K562 (cell line): ENCODE measurements around the gene AMDHD1. TPM values are rescaled to one million over a fixed set of nuclear protein-coding genes. Genes with fewer than 3 reads are reported as not detected.
A peak's percentile ranks its signal among the peaks of the same experiment; 100 is the strongest.

Experiments
- ATAC-seq: fragments of 200-7000 bp; cut with Tn5 transposase; 3 replicates; pipeline ENCODE4 v1.9.1; 2020; ENCODE audit warnings: moderate library complexity
- BruUV-seq: library from RNA; stranded (reverse); fragments of 400-500 nt; replicated peaks from 2 replicates; lab custom pipeline; 2021; lab: Mats Ljungman, UMichigan
- CTCF ChIA-PET: fragments of 300-600 bp; formaldehyde crosslinking; extraction: SDS; loops from one replicate; lab custom pipeline; 2021; ENCODE audit warnings: low intra/inter-chr PET ratio; lab: Yijun Ruan, JAX
- POLR2A ChIA-PET: fragments of 300-600, 350-650 bp; sonication (Branson Sonifier 250); formaldehyde crosslinking; extraction: SDS; loops from one replicate; lab custom pipeline; 2021; ENCODE audit warnings: antibody characterized with exemption, inconsistent platforms; lab: Yijun Ruan, JAX
- DNase-seq, 4 experiments: peaks; one replicate each; pipeline versions ENCODE4 v3.0.0 to v3.0.0-alpha.2; 2011 to 2018; ENCODE audit warnings: low spot score in 3 of 4, mixed read lengths in 3 of 4; ENCODE audit errors: extremely low read depth in 1 of 4
- FAIRE-seq: peaks from 2 replicates; lab custom pipeline; 2011; peaks lifted over from hg19 to GRCh38; lab: Jason Lieb, UNC
- H2AFZ ChIP-seq: 2 replicates; pipeline ENCODE4 v1.6.0; 2011; ENCODE audit warnings: low read depth, low read length, control low read depth, inconsistent platforms
- H3K27ac ChIP-seq: fragments of 200-600 bp; 3 replicates; pipeline ENCODE4 v1.8.0; 2011; ENCODE audit warnings: low read depth, mild to moderate bottlenecking, control low read depth, inconsistent platforms, low read length, moderate library complexity, mixed read lengths; ENCODE audit errors: extremely low read depth
- H3K27me3 ChIP-seq, 2 experiments: fragments of 300-600 bp in 1 of 2; 2 replicates in 1 of 2; 3 replicates in 1 of 2; pipeline versions ENCODE4 v1.6.0 to v1.8.0; 2011; ENCODE audit warnings: inconsistent platforms in 2 of 2, low read length in 2 of 2, mild to moderate bottlenecking in 1 of 2, mixed read lengths in 1 of 2, moderate library complexity in 1 of 2; ENCODE audit not compliant: control insufficient read depth in 2 of 2, insufficient read depth in 2 of 2
- H3K36me3 ChIP-seq: fragments of 300-600 bp; 3 replicates; pipeline ENCODE4 v1.8.0; 2011; ENCODE audit warnings: mild to moderate bottlenecking, low read length, inconsistent platforms; ENCODE audit not compliant: control insufficient read depth, insufficient read depth
- H3K4me1 ChIP-seq, 2 experiments: fragments of 200-600 bp in 1 of 2; replicated peaks in 1 of 2; 2 replicates in 1 of 2; 3 replicates in 1 of 2; pipeline versions ENCODE4 v1.5.1 to v1.8.0; 2011; ENCODE audit warnings: inconsistent platforms in 2 of 2, low read length in 2 of 2, mild to moderate bottlenecking in 1 of 2, mixed read lengths in 1 of 2, moderate library complexity in 1 of 2; ENCODE audit not compliant: control insufficient read depth in 2 of 2, insufficient read depth in 2 of 2
- H3K4me2 ChIP-seq: 2 replicates; pipeline ENCODE4 v1.6.1; 2011; ENCODE audit warnings: low read length, control low read depth, inconsistent platforms, mixed read lengths; ENCODE audit not compliant: insufficient read depth
- H3K4me3 ChIP-seq: fragments of 200-600 bp; sonication (generic), shearing (Covaris generic); 2 replicates; pipeline ENCODE4 v1.5.1; 2016; ENCODE audit warnings: control low read depth, inconsistent platforms
- H3K79me2 ChIP-seq: fragments of 200-600 bp; 3 replicates; pipeline ENCODE4 v1.8.0; 2011; ENCODE audit warnings: low read length, inconsistent platforms; ENCODE audit not compliant: control insufficient read depth, insufficient read depth
- H3K9ac ChIP-seq, 2 experiments: 2 replicates each; pipeline versions ENCODE4 v1.6.0 to v1.6.1; 2011; ENCODE audit warnings: low read depth in 2 of 2, low read length in 2 of 2, control low read depth in 1 of 2, inconsistent platforms in 1 of 2, mild to moderate bottlenecking in 1 of 2, mixed read lengths in 1 of 2; ENCODE audit not compliant: insufficient read depth in 1 of 2
- H3K9me1 ChIP-seq: one replicate; pipeline ENCODE4 v1.6.0; 2011; ENCODE audit warnings: inconsistent platforms, mild to moderate bottlenecking, low read length, moderate library complexity; ENCODE audit not compliant: control insufficient read depth, insufficient read depth
- H3K9me3 ChIP-seq: replicated peaks from 2 replicates; pipeline ENCODE4 v1.5.1; 2011; ENCODE audit warnings: low read depth, low read length, inconsistent platforms; ENCODE audit not compliant: control insufficient read depth, insufficient read depth
- H4K20me1 ChIP-seq: replicated peaks from 2 replicates; pipeline ENCODE4 v1.6.1; 2011; ENCODE audit warnings: low read length, inconsistent platforms, mixed read lengths; ENCODE audit not compliant: control insufficient read depth, insufficient read depth
- C11orf30 ChIP-seq: fragments of 450-650 bp; IDR thresholded peaks from 2 replicates; pipeline ENCODE4 v1.6.1; 2016; ENCODE audit warnings: low read depth, mild to moderate bottlenecking
- CEBPG ChIP-seq, 3 experiments: fragments of 200-800 bp in 1 of 3; sonication (Bioruptor generic) in 1 of 3; sonication (generic) in 1 of 3; formaldehyde crosslinking in 1 of 3; IDR thresholded peaks in 2 of 3; conservative IDR thresholded peaks in 1 of 3; 2 replicates each; pipeline versions ENCODE4 v1.6.1 to v1.8.0; 2016 to 2022; ENCODE audit warnings: missing compliant biosample characterization in 2 of 3, missing genetic modification characterization in 2 of 3, mild to moderate bottlenecking in 1 of 3, missing genetic modification reagents in 1 of 3
- FOXK1 ChIP-seq: sonication (generic); formaldehyde crosslinking; IDR thresholded peaks from 2 replicates; pipeline ENCODE4 v1.8.0; 2022; ENCODE audit warnings: missing genetic modification reagents, mild to moderate bottlenecking, borderline replicate concordance
- MAFF ChIP-seq: IDR thresholded peaks from 2 replicates; pipeline ENCODE4 v1.6.1; 2012; ENCODE audit warnings: low read length, improper control_type of control experiment
- MAFG ChIP-seq: fragments of 450-650 bp; conservative IDR thresholded peaks from 2 replicates; pipeline ENCODE4 v1.6.1; 2016; ENCODE audit warnings: missing genetic modification characterization, missing compliant biosample characterization
- PPARD ChIP-seq: fragments of 250-450 bp; sonication (Bioruptor Pico); IDR thresholded peaks from 2 replicates; pipeline ENCODE4 v1.8.0; 2022; ENCODE audit warnings: inconsistent platforms, mild to moderate bottlenecking, moderate library complexity
- ZNF316 ChIP-seq: fragments of 450-650 bp; IDR thresholded peaks from 2 replicates; pipeline ENCODE4 v1.6.1; 2016
- ZNF707 ChIP-seq: fragments of 250-450 bp; sonication (Bioruptor Pico); conservative IDR thresholded peaks from 2 replicates; pipeline ENCODE4 v1.8.0; 2022; ENCODE audit warnings: inconsistent platforms, mild to moderate bottlenecking, moderate library complexity
- WGBS: fragments of 100-300 bp; shearing (Covaris generic); methylation state at CpG from one replicate; pipeline ENCODE4 v1.1.6; 2016; ENCODE audit warnings: low coverage, mixed read lengths; ENCODE audit not compliant: insufficient coverage; ENCODE audit errors: missing lambda C conversion rate; 5-methylcytosine and 5-hydroxymethylcytosine counted together
- in situ Hi-C: fragments of 300-500 bp; cut with MboI; formaldehyde crosslinking; loops from 4 replicates; pipeline ENCODE4 v1.15.0; 2018; ENCODE audit warnings: inconsistent platforms, mixed read lengths
- intact Hi-C: fragments of 100-400 bp; cut with micrococcal nuclease; formaldehyde crosslinking; loops from 2 replicates; pipeline ENCODE4 v1.14.2; 2022
- polyA plus RNA-seq, 8 experiments: library from polyadenylated mRNA; depleted of rRNA in 4 of 8; stranded (reverse) in 5 of 8; unstranded in 3 of 8; fragments of >200 nt; fragmentation: Nextera tagmentation in 2 of 8; fragmentation: Illumina TruSeq in 1 of 8; extraction: Ambion mirVana in 2 of 8; extraction: Trizol in 1 of 8; gene quantifications; 2 replicates each; pipeline versions ENCODE4 v1.2.1 to v1.2.3, GENCODE V29; 2011 to 2014; ENCODE audit warnings: inconsistent platforms in 1 of 8, missing spikeins in 1 of 8
- total RNA-seq, 7 experiments: library from RNA; depleted of rRNA in 6 of 7; stranded (reverse); fragments of >200 nt in 6 of 7; fragmentation: Illumina TruSeq in 2 of 7; extraction: Trizol in 2 of 7; gene quantifications; 2 replicates each; pipeline versions ENCODE4 v1.2.1 to v1.2.3, GENCODE V29; 2011 to 2021; ENCODE audit warnings: low replicate concordance in 1 of 7
- TF ChIP-seq, protein P1 (sequence below): fragments of 250-450 bp; sonication (Bioruptor Pico); IDR thresholded peaks from 2 replicates; pipeline ENCODE4 v1.8.0; 2021; ENCODE audit warnings: moderate library complexity, mild to moderate bottlenecking, inconsistent platforms

AMDHD1 gene
- total and polyA plus RNA-seq, 9 of the 15 experiments (the other 6 are each of a cell fraction or from before 2014, with no cell fraction given): not detected

DNA sequence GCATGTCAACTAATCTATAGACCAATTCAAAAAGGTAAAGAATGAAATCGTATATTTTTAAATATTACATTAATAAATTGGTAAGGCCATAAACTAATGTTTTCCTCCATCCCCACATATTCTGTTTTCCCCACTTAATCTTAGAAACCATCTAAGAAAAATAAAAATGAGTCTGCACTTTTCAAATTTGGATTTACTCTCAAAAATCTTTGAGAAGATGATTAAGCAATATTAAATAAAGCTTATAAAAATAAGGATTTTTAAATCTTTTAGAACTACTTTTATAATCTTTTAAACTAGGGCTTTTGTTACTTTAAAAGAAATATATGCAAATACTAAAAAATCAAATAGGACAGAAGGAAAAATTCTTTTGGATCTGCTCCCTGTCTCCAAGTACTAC lies 63.6 kb downstream of the AMDHD1 start:
- Histone ChIP-seq H4K20me1 (no peaks in the 10 kb centered on the region), H3K27ac (no peak overlapping the region), H3K27me3 (no peaks in the 10 kb centered on the region), H3K9ac (no peak overlapping the region), H2AFZ (no peak overlapping the region), H3K4me3 (no peak overlapping the region), H3K9me3 (no peaks in the 10 kb centered on the region), H3K4me2 (no peak overlapping the region), H3K79me2 (no peaks in the 10 kb centered on the region), H3K4me1 (no peaks in the 10 kb centered on the region), H3K9me1 (no peaks in the 10 kb centered on the region), H3K36me3 (peaks cover 13% of the 10 kb centered on the region; the same call in 2 of the 3 replicates)
- ChIA-PET POLR2A (no interaction called here), CTCF (no interaction called here)
- no peak for DNase-seq
- no peak for TF ChIP-seq PPARD (CRISPR knock-in tag)
- no peak for TF ChIP-seq MAFF
- TF ChIP-seq, protein P1, sequence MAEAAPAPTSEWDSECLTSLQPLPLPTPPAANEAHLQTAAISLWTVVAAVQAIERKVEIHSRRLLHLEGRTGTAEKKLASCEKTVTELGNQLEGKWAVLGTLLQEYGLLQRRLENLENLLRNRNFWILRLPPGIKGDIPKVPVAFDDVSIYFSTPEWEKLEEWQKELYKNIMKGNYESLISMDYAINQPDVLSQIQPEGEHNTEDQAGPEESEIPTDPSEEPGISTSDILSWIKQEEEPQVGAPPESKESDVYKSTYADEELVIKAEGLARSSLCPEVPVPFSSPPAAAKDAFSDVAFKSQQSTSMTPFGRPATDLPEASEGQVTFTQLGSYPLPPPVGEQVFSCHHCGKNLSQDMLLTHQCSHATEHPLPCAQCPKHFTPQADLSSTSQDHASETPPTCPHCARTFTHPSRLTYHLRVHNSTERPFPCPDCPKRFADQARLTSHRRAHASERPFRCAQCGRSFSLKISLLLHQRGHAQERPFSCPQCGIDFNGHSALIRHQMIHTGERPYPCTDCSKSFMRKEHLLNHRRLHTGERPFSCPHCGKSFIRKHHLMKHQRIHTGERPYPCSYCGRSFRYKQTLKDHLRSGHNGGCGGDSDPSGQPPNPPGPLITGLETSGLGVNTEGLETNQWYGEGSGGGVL (CRISPR knock-in tag): no peak
- TF ChIP-seq C11orf30: 0 out of 2 replicates have a peak, but pooled peaks have one; percentile 17
- peak; percentile 54 for TF ChIP-seq ZNF316
- TF ChIP-seq CEBPG (CRISPR knock-in tag; IDR thresholded peaks at IDR 0.05): no peak
- TF ChIP-seq CEBPG (tag; conservative IDR thresholded peaks at IDR 0.05 in 1 of 2, IDR thresholded peaks at IDR 0.05 in 1 of 2): peak in 1 of 2 experiments; percentile 62; a peak in 1 of 4 replicates
- TF ChIP-seq MAFG (tag): peak; percentile 32; the same call in 1 of the 2 replicates
- no peak for TF ChIP-seq FOXK1 (CRISPR knock-in tag)
- TF ChIP-seq ZNF707 (CRISPR knock-in tag): no peak
- no peak for ATAC-seq
- no peak for FAIRE-seq
- no TSS peak for BruUV-seq
- intact Hi-C loops: no loop called here
- 29% methylated on average over 1 of the region's 1 CpG for WGBS
- in situ Hi-C loops: no loop called here
